K562 (cell line): ENCODE results near the gene CACNA2D3. TPM values are rescaled to one million over a fixed set of nuclear protein-coding genes. Genes with fewer than 3 reads are reported as not detected.

Experiments
- ATAC-seq: fragments of 200-7000 bp; cut with Tn5 transposase; 3 replicates; pipeline ENCODE4 v1.9.1; 2020; ENCODE audit warnings: moderate library complexity
- BruUV-seq: library from RNA; stranded (reverse); fragments of 400-500 nt; replicated peaks from 2 replicates; lab custom pipeline; 2021; lab: Mats Ljungman, UMichigan
- CTCF ChIA-PET: fragments of 300-600 bp; formaldehyde crosslinking; extraction: SDS; loops from one replicate; lab custom pipeline; 2021; ENCODE audit warnings: low intra/inter-chr PET ratio; lab: Yijun Ruan, JAX
- POLR2A ChIA-PET: fragments of 300-600, 350-650 bp; sonication (Branson Sonifier 250); formaldehyde crosslinking; extraction: SDS; loops from one replicate; lab custom pipeline; 2021; ENCODE audit warnings: antibody characterized with exemption, inconsistent platforms; lab: Yijun Ruan, JAX
- DNase-seq, 4 experiments: peaks; one replicate each; pipeline versions ENCODE4 v3.0.0 to v3.0.0-alpha.2; 2011 to 2018; ENCODE audit warnings: low spot score in 3 of 4, mixed read lengths in 3 of 4; ENCODE audit errors: extremely low read depth in 1 of 4
- FAIRE-seq: peaks from 2 replicates; lab custom pipeline; 2011; peaks lifted over from hg19 to GRCh38; lab: Jason Lieb, UNC
- H2AFZ ChIP-seq: 2 replicates; pipeline ENCODE4 v1.6.0; 2011; ENCODE audit warnings: low read depth, low read length, control low read depth, inconsistent platforms
- H3K27ac ChIP-seq: fragments of 200-600 bp; 3 replicates; pipeline ENCODE4 v1.8.0; 2011; ENCODE audit warnings: low read depth, mild to moderate bottlenecking, control low read depth, inconsistent platforms, low read length, moderate library complexity, mixed read lengths; ENCODE audit errors: extremely low read depth
- H3K27me3 ChIP-seq, 2 experiments: fragments of 300-600 bp in 1 of 2; 2 replicates in 1 of 2; 3 replicates in 1 of 2; pipeline versions ENCODE4 v1.6.0 to v1.8.0; 2011; ENCODE audit warnings: inconsistent platforms in 2 of 2, low read length in 2 of 2, mild to moderate bottlenecking in 1 of 2, mixed read lengths in 1 of 2, moderate library complexity in 1 of 2; ENCODE audit not compliant: control insufficient read depth in 2 of 2, insufficient read depth in 2 of 2
- H3K36me3 ChIP-seq: fragments of 300-600 bp; 3 replicates; pipeline ENCODE4 v1.8.0; 2011; ENCODE audit warnings: mild to moderate bottlenecking, low read length, inconsistent platforms; ENCODE audit not compliant: control insufficient read depth, insufficient read depth
- H3K4me1 ChIP-seq, 2 experiments: fragments of 200-600 bp in 1 of 2; replicated peaks in 1 of 2; 2 replicates in 1 of 2; 3 replicates in 1 of 2; pipeline versions ENCODE4 v1.5.1 to v1.8.0; 2011; ENCODE audit warnings: inconsistent platforms in 2 of 2, low read length in 2 of 2, mild to moderate bottlenecking in 1 of 2, mixed read lengths in 1 of 2, moderate library complexity in 1 of 2; ENCODE audit not compliant: control insufficient read depth in 2 of 2, insufficient read depth in 2 of 2
- H3K4me2 ChIP-seq: 2 replicates; pipeline ENCODE4 v1.6.1; 2011; ENCODE audit warnings: low read length, control low read depth, inconsistent platforms, mixed read lengths; ENCODE audit not compliant: insufficient read depth
- H3K4me3 ChIP-seq: fragments of 200-600 bp; sonication (generic), shearing (Covaris generic); 2 replicates; pipeline ENCODE4 v1.5.1; 2016; ENCODE audit warnings: control low read depth, inconsistent platforms
- H3K79me2 ChIP-seq: fragments of 200-600 bp; 3 replicates; pipeline ENCODE4 v1.8.0; 2011; ENCODE audit warnings: low read length, inconsistent platforms; ENCODE audit not compliant: control insufficient read depth, insufficient read depth
- H3K9ac ChIP-seq, 2 experiments: 2 replicates each; pipeline versions ENCODE4 v1.6.0 to v1.6.1; 2011; ENCODE audit warnings: low read depth in 2 of 2, low read length in 2 of 2, control low read depth in 1 of 2, inconsistent platforms in 1 of 2, mild to moderate bottlenecking in 1 of 2, mixed read lengths in 1 of 2; ENCODE audit not compliant: insufficient read depth in 1 of 2
- H3K9me1 ChIP-seq: one replicate; pipeline ENCODE4 v1.6.0; 2011; ENCODE audit warnings: inconsistent platforms, mild to moderate bottlenecking, low read length, moderate library complexity; ENCODE audit not compliant: control insufficient read depth, insufficient read depth
- H3K9me3 ChIP-seq: replicated peaks from 2 replicates; pipeline ENCODE4 v1.5.1; 2011; ENCODE audit warnings: low read depth, low read length, inconsistent platforms; ENCODE audit not compliant: control insufficient read depth, insufficient read depth
- H4K20me1 ChIP-seq: replicated peaks from 2 replicates; pipeline ENCODE4 v1.6.1; 2011; ENCODE audit warnings: low read length, inconsistent platforms, mixed read lengths; ENCODE audit not compliant: control insufficient read depth, insufficient read depth
- DNMT1 ChIP-seq: fragments of 450-650 bp; IDR thresholded peaks from 2 replicates; pipeline ENCODE4 v1.6.1; 2016; ENCODE audit warnings: antibody characterized with exemption, mild to moderate bottlenecking
- JUND ChIP-seq, 2 experiments: IDR thresholded peaks; 2 replicates in 1 of 2; 3 replicates in 1 of 2; pipeline ENCODE4 v1.6.1; 2011; ENCODE audit warnings: borderline replicate concordance in 2 of 2, low read depth in 2 of 2, low read length in 2 of 2, improper control_type of control experiment in 1 of 2, missing biosample characterization in 1 of 2, missing genetic modification characterization in 1 of 2, missing genetic modification reagents in 1 of 2
- MXD1 ChIP-seq: fragments of 250-450 bp; sonication (Bioruptor Pico); IDR thresholded peaks from 2 replicates; pipeline ENCODE4 v1.8.0; 2021; ENCODE audit warnings: borderline replicate concordance, mild to moderate bottlenecking, moderate library complexity; ENCODE audit not compliant: poor library complexity, severe bottlenecking
- PBX2 ChIP-seq, 2 experiments: IDR thresholded peaks in 1 of 2; conservative IDR thresholded peaks in 1 of 2; 2 replicates each; pipeline ENCODE4 v1.6.1; 2016; ENCODE audit warnings: low read depth in 2 of 2, mild to moderate bottlenecking in 1 of 2, missing compliant biosample characterization in 1 of 2, missing genetic modification characterization in 1 of 2, moderate library complexity in 1 of 2
- RNF2 ChIP-seq: sonication (generic); IDR thresholded peaks from 2 replicates; pipeline ENCODE4 v1.6.1; 2016
- ZNF217 ChIP-seq: sonication (generic); formaldehyde crosslinking; IDR thresholded peaks from 2 replicates; pipeline ENCODE4 v1.8.0; 2022; ENCODE audit warnings: mild to moderate bottlenecking, missing genetic modification reagents
- WGBS: fragments of 100-300 bp; shearing (Covaris generic); methylation state at CpG from one replicate; pipeline ENCODE4 v1.1.6; 2016; ENCODE audit warnings: low coverage, mixed read lengths; ENCODE audit not compliant: insufficient coverage; ENCODE audit errors: missing lambda C conversion rate; 5-methylcytosine and 5-hydroxymethylcytosine counted together
- in situ Hi-C: fragments of 300-500 bp; cut with MboI; formaldehyde crosslinking; loops from 4 replicates; pipeline ENCODE4 v1.15.0; 2018; ENCODE audit warnings: inconsistent platforms, mixed read lengths
- intact Hi-C: fragments of 100-400 bp; cut with micrococcal nuclease; formaldehyde crosslinking; loops from 2 replicates; pipeline ENCODE4 v1.14.2; 2022
- polyA plus RNA-seq, 8 experiments: library from polyadenylated mRNA; depleted of rRNA in 4 of 8; stranded (reverse) in 5 of 8; unstranded in 3 of 8; fragments of >200 nt; fragmentation: Nextera tagmentation in 2 of 8; fragmentation: Illumina TruSeq in 1 of 8; extraction: Ambion mirVana in 2 of 8; extraction: Trizol in 1 of 8; gene quantifications; 2 replicates each; pipeline versions ENCODE4 v1.2.1 to v1.2.3, GENCODE V29; 2011 to 2014; ENCODE audit warnings: inconsistent platforms in 1 of 8, missing spikeins in 1 of 8
- total RNA-seq, 7 experiments: library from RNA; depleted of rRNA in 6 of 7; stranded (reverse); fragments of >200 nt in 6 of 7; fragmentation: Illumina TruSeq in 2 of 7; extraction: Trizol in 2 of 7; gene quantifications; 2 replicates each; pipeline versions ENCODE4 v1.2.1 to v1.2.3, GENCODE V29; 2011 to 2021; ENCODE audit warnings: low replicate concordance in 1 of 7
- TF ChIP-seq, protein P1 (sequence below): fragments of 450-650 bp; IDR thresholded peaks from 2 replicates; pipeline ENCODE4 v1.6.1; 2016; ENCODE audit warnings: low read depth, mild to moderate bottlenecking, moderate library complexity

Gene CACNA2D3
- total and polyA plus RNA-seq, 9 of the 15 experiments (the other 6 are each of a cell fraction or from before 2014, with no cell fraction given): 0.01 TPM; not detected in 8

GRCh38 chr3:55000953-55001352, 878.6 kb downstream of the CACNA2D3 start (continued):
- no peak for TF ChIP-seq PBX2 (CRISPR knock-in tag; IDR thresholded peaks at IDR 0.05; ENCODE audit: low read depth)
- TF ChIP-seq PBX2 (tag; conservative IDR thresholded peaks at IDR 0.05; ENCODE audit: low read depth): no peak
- TF ChIP-seq, protein P1, sequence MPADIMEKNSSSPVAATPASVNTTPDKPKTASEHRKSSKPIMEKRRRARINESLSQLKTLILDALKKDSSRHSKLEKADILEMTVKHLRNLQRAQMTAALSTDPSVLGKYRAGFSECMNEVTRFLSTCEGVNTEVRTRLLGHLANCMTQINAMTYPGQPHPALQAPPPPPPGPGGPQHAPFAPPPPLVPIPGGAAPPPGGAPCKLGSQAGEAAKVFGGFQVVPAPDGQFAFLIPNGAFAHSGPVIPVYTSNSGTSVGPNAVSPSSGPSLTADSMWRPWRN: no peak
- no peak for TF ChIP-seq MXD1 (CRISPR knock-in tag)
- TF ChIP-seq, all 486 proteins: peak for 0

- H3K27me3 ChIP-seq: no peaks in the 10 kb centered on the region
- no peak for DNase-seq
- no peak for FAIRE-seq
- TF ChIP-seq DNMT1 (no peak), JUND (IDR thresholded peaks at IDR 0.05; ENCODE audit: borderline replicate concordance, low read depth, low read length) (no peak), JUND (tag; IDR thresholded peaks at IDR 0.05; ENCODE audit: borderline replicate concordance, low read depth, low read length) (no peak), ZNF217 (no peak), RNF2 (no peak)
- TF ChIP-seq, all 486 proteins: peak for 0
- H3K79me2 ChIP-seq: no peaks in the 10 kb centered on the region
- intact Hi-C loops: no loop called here
- no peak overlapping the region for H3K27ac ChIP-seq
- ChIA-PET POLR2A (no interaction called here), CTCF (no interaction called here)
- H4K20me1 ChIP-seq: no peaks in the 10 kb centered on the region
- in situ Hi-C loops: no loop called here
- 0% methylated on average over 8 of the region's 9 CpGs for WGBS
- no TSS peak for BruUV-seq
- no peaks in the 10 kb centered on the region for H3K9me3 ChIP-seq
- ATAC-seq: no peak
- H3K9me1 ChIP-seq: no peaks in the 10 kb centered on the region
- no peaks in the 10 kb centered on the region for H3K4me1 ChIP-seq
- H3K4me3 ChIP-seq: no peak overlapping the region
- no peak overlapping the region for H3K9ac ChIP-seq
- no peaks in the 10 kb centered on the region for H3K36me3 ChIP-seq
- no peak overlapping the region for H3K4me2 ChIP-seq
- no peak overlapping the region for H2AFZ ChIP-seq
Observed at GRCh38 chr3:55002416-55002930, 880.1 kb downstream of the CACNA2D3 start.
